Measurements from ENCODE around the gene CRADD.

Gene CRADD

DNA sequence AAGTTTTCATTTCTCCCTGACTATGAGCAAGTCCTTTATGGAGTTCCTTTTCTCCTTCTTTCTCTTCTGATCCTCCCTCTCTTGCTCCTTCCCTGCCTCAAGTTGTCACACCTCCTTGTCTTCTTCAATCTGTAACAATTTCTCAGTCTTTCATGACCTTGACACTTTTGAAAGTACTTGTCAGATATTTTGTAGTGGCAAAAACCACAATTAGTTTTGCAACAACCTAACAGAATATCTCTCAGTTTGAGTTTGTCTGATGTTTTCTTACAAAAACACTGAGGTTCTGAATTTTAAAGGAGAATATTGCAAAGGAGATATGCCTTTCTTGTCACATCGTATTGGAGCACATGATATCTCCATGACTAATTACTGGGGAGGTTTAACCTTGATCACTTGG, 4.1 kb upstream of the CRADD start:
- no peak for DNase-seq

DNA sequence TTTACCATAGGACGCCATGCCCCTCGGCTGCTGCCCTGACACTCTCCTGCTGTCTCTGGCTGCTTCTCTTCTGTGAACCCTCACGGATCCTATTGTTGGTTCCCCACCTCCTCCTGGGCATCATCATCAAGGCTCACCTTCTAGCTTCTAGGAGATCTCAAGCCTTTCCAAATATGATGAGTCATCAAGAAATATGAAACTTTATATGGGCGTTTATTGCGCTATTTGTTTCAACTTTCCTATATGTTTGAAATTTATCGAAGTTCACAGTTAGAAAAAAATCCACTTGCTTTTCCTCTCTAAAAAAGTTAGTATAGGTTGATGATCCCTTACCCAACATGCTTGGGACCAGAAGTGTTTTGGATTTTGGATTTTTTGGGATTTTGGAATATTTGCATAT, 2.8 kb upstream of the CRADD start:
- DNase-seq = no peak

DNA sequence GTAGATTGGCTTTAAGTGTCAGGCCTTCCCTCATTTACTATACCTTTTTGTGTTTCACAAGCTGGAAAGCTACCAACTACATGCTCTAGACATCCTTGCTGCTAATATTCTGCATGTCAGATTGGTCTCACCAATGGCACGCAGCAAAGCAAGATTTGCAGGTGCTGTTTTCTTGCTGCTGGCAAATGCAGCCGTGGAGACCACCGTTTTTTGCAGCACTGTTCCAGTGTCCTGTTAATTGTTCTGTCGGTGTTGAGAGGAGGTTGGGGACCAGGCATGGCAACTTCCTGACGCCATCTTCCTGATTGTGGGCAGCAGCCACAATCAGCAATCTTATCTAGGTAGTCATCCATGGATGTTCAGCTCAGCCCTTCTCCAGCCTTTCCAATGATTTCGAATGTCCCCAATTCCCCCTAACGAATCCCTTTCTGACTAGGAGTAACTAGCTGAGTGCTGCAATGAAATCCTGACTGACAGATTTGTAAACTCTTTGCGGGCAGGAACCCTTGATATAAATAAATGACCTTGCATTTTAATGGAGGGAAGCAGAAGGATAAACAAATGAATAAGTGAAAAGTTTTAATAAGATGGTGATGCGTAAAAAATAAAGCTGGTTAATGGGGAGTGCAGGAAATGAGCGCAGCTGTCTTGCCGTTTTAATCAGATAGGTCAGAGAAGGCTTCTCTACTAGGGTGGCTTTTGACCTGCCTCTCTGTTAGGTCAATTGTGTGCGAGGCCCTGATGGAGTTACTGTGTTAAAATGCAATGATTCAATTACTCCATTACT, 574 bp upstream of the CRADD start:
- no peak for DNase-seq

DNA sequence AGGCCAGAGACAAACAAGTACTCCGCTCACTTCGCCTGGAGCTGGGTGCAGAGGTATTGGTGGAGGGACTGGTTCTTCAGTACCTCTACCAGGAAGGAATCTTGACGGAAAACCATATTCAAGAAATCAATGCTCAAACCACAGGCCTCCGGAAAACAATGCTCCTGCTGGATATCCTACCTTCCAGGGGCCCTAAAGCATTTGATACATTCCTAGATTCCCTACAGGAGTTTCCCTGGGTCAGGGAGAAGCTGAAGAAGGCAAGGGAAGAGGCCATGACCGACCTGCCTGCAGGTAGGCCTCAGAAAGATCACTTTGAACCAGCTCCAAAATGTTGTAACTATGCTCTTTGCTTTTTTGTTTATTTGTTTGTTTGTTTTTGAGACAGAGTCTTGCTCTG, 1.6 kb downstream of the CRADD start:
- no peak for DNase-seq

DNA sequence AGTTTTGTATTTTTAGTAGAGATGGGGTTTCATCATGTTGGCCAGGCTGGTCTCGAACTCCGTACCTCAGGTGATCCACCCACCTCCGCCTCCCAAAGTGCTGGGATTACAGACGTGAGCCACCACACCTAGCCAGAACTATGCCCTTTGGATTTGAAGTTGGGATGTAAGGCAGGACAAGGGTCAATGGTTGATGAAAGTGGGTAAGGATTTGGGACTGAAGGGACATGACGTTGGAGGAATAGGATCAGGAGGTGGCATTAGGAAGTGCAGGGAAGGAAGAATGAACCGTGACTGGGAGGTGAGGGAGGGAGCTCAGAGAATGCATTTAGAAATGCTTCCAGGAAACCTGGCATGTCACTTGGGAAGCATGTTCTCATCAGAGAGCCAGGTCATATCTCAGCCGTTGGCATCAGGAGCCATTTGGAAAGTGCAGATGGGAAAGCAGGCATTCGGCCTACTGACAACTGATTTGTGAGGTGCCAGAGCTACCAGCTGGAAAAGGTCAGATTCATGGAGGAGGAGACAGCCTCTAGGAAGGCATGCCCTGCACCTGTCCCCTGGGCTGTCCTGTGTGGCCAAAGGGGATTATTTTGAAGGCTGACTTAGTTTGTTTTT, 2.2 kb downstream of the CRADD start:
- DNase-seq = no peak

DNA sequence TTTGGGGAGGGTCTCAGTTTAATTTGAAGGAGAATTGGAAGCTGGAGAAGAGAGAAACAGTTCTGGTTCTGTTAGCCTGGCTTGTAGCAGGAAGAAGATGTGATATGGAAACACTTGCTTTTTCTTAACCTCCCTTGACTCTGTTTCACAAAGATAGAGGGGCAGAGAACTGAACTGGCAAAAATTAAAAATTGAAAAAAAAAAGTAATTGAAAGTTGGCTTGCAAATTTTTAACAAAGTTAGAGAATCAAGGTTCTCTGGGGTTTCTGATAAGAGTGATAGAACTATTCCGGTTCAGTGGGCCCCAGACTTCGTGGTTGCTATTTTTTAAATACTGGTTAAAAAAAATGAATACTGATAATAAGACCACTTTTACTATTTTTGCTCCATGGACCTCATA, 2.8 kb downstream of the CRADD start:
- no peak for DNase-seq

DNA sequence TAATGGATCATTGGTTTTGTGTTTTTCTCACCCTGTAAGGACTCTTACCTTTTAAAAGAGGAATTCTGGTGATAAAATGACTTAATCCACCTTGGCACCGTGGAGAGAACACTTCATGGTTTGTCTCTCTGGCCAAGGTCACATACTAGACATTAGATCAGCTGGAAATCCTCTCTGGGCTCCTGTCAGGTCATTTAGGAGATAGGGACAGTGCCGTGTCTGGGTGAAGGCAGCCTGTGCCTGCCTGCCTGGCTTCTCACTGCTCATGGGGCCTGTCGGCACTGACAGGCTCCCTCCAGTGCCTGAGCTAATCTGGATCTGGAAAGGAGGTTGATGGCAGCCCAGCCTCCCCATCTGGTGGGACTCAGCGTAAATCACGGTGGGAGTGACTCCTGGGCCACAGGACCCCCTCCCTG, 5.7 kb downstream of the CRADD start:
- no peak for DNase-seq

DNA sequence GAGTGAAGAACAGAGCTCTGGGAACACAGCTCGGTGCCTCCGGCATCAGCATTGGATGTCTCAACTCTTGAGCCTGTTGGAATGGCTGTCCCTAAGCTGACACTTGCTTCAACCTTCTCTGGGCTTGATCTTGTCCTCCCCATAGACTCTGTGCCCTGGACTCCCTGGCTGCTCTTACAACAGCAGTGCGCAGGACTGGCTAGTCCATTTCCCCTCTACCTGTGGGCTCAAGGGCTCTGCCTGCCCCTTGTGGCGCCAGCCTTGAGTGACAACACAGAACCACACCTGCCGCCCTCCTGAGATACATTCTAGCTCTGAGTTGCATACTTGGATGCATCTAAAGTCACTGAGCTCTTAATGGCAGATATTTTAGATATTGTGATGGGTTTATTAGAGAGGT, 6.2 kb downstream of the CRADD start:
- DNase-seq = no peak

DNA sequence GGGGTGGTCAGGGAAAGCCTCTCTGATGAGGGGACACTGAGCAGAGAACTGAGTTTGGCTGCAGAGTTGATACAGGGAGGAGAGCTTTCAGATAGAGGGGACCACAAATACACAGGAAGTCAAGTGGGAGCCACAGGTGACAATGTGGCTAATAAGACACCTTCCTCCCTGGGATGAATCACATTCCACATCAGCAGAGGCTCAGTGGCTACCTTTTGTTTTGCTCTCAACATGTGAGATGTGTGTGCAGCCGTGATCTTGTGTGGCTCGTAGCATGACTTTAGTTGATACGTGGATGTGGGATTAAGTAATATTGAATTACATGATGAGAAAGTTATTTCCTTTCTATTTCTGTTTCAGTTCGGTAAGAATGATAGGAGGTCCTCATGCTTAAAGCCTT, 7.5 kb downstream of the CRADD start:
- DNase-seq = no peak

DNA sequence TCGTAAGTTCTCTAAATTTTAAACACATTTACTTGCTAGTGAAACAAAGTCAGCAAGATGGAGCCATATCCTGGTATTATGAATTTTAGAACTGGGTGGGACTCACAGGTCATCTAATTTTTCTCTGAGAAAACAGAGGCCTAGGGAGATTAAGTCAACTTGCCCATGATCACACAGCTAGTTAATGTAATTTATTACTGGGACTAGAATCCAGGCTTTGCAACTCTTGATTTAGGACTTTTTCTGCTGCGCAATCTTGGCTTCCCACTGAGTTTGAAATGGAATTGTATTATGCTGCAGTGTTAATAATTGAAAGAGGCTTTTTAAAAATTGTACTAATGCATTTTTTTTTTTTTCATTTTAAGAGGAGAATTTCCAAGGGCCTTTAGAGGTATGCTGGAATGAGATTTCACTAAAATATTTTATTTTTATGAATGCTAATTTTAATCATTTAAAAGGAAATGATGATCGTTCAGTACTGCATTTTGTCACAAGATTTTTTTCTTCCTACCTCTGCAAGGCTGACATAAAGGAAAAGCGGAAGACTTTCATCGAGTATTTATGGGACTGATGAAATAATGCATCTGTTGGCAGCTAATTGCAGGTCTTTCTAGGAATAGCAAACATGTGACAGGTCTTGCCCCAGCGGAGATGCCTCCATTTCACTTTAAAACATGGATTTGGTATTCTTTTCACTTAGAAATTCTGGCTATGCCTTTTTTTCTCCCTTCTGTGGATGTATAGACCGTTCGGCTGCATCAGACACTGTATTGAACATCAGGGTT, 9.6 kb downstream of the CRADD start:
- no peak for DNase-seq

DNA sequence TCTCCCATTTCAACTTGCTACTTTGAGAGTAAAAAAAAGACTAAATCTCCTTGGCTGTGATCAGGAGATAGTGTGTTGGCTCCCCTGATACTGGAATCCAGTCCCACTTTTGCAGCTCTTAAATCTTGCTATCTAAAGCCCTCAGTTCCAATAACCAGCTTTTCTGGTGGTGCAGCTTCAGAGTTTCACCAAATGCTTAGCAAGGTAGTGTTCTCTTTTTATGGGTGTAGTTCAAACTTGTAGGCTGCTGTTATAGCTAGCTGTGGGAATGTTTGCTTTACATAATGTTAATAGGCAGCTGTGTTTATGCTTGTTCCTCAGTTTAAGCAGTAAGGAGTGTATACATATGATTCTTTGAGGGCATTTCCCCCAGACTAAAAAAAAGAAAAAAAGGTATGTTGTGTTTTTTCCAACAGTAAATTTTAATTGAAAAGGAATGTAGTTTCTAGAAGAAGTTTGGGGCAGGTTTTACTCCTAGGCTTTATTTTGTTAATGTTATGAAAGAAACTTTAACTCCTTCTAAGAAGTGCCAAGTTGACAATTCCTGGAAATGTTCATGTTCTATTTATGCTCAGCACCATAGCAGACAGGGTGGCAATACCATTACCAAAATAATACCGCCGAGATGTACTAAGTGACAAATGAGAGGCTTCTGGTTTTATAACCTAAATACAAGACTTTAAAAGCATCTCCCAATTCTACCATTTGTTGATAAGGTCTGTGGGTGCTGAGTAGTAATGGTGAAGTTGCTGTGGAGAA, 12.1 kb downstream of the CRADD start:
- no peak for DNase-seq

DNA sequence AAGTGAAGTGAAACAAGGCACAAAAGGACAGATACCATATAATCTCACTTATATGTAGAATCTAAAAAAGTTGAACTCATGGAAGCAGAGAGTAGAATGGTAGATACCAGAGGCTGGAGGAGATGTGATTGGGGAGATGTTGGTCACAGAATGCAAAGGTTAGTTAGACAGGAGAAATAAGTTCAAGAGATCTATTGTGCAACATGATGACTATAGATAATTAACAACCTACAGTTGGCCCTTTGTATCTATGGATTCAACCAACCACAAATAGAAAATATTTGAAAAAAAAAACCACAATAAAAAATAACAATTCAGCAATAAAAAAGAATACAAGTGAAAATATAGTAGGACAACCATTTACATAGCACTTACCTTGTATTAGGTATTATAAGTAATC, 19.3 kb downstream of the CRADD start:
- no peak for DNase-seq

DNA sequence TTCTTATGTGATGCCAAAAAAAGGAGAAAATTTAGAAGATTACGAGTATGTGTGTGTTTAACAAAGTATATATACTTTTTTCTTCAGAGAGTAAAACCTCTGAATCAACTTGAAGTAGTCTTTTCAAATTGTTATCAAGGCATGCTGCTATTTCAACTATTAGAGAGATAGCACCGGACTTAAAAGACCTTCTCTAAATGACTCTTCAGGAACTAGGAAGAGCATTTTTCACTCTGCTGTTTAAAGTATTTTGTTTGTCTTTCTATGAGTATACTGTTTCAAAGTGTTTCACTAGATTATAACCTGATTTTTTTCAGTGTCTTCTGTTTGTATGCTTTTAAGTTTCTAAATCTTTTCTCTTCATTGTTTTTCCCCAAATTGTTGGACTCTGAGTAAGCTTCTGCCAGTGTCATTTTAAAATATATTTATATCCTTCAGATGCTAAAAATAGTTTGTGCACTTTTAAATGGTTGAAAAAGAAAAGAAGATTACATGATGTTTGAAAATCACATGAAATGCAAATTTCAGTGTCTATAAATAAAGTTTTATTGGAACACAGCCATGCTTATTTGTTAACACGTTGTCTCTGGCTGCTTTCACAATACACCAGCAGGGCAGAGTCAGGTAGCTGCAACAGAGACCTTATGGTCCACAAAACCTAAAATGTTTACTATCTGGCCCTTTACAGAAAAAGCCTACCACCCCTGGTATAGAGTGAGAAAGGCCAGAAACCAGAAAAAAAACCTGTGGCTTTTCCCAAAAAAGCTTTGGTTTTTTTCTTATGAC, 21.3 kb downstream of the CRADD start:
- DNase-seq = no peak

DNA sequence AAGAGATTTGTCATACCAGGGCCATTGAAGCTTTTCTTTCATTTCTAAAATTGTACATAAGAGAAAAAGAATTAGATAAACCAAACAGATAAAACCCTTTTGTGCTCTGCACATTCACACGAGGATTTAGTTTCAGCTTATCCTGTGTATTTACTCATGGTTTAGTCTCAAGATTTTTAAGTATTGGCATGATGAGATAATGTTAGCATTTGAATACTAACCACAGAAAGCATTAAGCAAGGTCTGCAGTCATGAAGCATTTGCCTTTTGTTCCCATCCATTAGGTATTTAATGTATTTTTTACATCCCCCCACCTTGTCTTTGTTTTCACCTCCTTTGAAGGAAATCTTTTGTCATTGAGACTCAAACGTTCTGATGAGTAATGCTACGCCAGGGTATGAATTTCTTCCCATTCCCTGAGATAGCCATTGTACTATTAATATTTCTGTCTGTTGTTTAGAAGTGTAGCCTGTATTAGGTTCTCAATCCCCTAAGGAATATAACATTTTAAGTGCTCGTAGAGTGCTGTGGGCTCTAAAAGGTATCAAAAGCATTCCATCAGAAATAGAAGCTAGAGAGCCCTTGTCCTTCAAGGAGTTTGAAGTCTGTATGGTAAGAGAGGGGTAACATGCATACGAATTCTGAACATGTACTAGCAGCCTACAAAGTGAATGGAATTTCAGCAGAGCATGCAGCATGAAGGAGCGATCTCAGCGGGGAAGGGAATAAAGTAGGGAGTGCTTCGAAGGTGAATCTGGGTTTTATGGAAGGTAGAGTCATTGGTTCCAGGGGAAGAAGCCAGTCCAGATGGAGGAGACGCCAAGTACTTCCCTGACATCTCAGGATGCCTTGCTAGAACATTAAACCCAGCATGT, 22.3 kb downstream of the CRADD start:
- DNase-seq = no peak

DNA sequence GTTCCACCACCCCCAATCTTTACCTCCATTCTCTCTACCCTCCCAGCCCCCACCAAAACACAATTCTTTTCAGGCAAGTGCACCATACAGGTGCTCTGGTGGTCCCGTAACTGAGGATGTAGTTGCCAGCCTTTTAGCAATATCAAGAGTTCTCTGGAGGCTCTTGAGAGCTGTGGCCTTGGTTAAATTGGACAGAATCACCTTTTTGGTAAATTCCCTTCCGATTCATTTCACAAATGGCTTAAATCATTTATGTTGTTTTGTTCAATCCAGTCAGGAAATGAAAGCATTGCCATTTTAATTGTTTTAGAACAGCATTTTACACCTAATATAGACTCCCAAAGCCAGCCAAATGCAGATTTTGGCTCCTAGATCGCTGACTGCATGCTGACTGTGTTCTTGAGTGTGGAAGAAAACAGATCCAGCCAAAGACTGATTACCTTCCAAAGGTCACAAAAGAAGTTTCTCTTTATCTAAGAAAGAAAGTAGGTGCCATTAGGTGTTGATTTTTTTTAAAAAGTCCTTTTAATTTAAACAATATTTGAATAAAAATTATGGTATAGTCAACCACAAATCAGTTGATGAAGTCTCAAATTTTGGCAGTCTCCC, 25.6 kb downstream of the CRADD start:
- no peak for DNase-seq

DNA sequence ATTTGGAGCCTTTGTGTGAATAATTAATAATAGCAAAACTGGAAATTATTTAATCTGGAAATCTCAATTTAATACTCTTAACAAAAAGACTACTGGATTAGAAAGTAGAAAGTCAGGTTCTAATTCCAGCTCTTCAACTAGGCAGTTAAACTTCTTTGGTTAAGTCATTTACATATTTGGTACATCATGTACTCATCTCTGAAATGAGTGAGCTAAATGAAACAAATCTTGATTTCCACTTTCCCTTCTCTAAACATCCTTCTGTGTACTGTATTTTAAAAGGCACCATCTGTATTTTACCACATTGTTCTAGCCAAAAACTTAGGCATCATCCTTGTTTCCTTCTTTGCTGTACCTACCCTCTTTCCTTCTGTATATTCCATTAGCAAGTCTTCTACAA, 26.9 kb downstream of the CRADD start:
- no peak for DNase-seq

DNA sequence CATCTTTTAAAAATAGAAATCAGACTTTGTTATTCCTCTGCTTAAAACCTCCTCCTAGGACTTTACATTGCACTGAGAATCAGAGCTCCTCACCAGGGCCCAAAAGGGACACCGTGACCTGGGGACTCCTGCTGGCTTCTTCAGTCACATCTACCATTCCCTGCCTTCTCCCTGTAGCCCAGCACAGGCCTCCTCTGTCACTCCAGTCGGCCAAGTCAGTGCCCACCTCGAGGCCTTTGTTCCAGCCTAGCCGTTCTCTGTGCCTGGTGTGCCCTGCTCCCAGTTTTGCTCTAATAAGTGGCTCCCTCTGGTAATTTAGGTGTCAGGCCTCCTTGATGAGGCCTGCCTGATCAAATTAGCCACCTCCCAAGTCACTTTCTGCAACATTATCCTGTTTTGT, 27.4 kb downstream of the CRADD start:
- DNase-seq = no peak

DNA sequence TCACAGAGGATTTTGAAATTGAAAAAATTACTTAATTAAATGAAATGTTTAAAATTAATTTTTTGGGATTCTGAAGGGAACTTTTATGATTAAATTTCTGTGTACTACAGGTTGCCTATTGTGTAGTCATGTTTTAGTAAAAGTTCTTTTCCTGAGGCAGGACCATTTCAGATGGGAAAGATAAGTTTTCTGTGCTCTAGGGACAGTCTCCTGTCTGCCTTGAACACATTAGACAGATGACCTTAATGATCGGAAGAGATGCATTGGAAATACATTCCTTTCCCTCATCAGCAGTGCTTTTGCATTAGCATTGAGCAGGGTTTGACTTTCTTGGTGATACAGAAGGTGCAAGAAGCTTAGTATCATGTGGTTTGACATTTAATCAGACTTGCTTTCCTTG, 28.1 kb downstream of the CRADD start:
- no peak for DNase-seq

DNA sequence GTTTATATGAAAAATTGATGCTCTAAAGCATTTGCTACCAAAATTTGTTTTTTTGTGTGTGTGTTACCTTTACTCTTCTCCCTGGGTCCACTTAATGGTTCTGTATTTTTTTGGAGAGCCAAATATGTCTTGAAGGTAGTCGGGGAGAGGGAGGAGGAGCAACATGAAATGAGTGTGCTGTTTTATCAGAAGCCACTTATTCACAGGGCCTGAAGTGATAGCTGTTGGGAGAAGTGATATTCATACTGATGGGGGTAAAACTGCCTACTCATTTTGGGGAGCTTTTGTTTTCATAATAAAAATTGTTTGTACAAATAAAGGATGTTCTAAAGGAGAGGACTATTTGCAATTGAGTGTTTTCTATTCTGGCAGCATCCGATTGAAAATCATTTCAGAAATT, 29.2 kb downstream of the CRADD start:
- DNase-seq = no peak

DNA sequence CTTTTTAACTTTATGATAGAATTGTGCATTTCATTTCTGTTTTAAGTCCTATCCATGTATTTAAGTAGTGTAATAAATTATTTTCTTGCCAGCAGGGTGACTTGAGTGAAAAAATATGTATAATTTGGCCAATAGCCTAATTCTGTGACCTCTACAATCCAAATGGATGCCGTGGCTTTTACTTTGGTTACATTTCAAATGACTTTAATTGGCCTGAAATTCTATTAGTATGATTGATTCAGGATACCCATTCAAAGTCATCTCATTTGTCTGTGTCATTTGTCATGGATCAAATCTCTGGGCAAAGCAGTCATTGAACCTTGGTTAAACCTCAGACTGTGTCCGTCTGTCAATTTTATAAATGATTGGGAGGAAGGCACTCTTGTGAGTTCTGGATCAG, 29.6 kb downstream of the CRADD start:
- no peak for DNase-seq

DNA sequence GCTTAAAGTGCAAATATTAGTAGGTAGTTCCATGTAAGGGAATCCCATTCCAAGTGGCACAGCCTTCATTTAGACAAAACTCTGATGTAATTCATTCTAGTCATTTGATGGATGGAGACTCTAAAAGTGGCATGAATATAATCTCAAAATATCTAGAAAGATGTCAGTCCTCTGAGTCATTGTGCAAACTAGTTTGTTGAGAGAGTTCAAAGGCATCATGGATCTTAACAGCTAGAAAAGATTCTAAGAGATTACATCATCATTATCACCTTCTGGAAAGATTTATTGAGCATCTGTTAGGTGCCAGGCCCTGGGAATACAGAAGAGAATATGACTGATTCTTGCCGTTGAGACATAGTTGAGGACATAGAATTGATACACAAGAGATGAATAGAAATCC, 30.7 kb downstream of the CRADD start:
- DNase-seq = no peak

All from suppressor macrophage treated with lipopolysaccharide for 1 hour (primary cell).